H9 (cell line): Measurements from ENCODE around the gene C1orf105. TPM values are rescaled to one million over a fixed set of nuclear protein-coding genes. Genes with fewer than 3 reads are reported as not detected.

Source experiments
- DNase-seq: peaks from one replicate; pipeline ENCODE4 v3.0.0-alpha.2; 2017
- H2AFZ ChIP-seq: one replicate; pipeline ENCODE4 v1.6.1; 2013; ENCODE audit warnings: mild to moderate bottlenecking, low read length, control low read depth, moderate library complexity
- H2AK5ac ChIP-seq: 2 replicates; pipeline ENCODE4 v1.6.1; 2013; ENCODE audit warnings: low read length, control low read depth, mixed read lengths; ENCODE audit not compliant: insufficient read length
- H2BK120ac ChIP-seq: one replicate; pipeline ENCODE4 v1.6.1; 2013; ENCODE audit warnings: low read depth, mild to moderate bottlenecking, low read length, control low read depth, inconsistent platforms; ENCODE audit not compliant: poor library complexity, severe bottlenecking
- H2BK12ac ChIP-seq: 2 replicates; pipeline ENCODE4 v1.6.1; 2013; ENCODE audit warnings: low read length, control low read depth, mixed read lengths, low read depth; ENCODE audit not compliant: insufficient read length
- H2BK15ac ChIP-seq: 2 replicates; pipeline ENCODE4 v1.6.1; 2013; ENCODE audit warnings: low read depth, low read length, control low read depth
- H2BK20ac ChIP-seq: one replicate; pipeline ENCODE4 v1.6.1; 2013; ENCODE audit warnings: low read depth, mild to moderate bottlenecking, low read length, control low read depth, inconsistent platforms; ENCODE audit not compliant: poor library complexity, severe bottlenecking
- H2BK5ac ChIP-seq: 2 replicates; pipeline ENCODE4 v1.6.1; 2013; ENCODE audit warnings: low read length, control low read depth, mixed read lengths; ENCODE audit not compliant: insufficient read length
- H3K14ac ChIP-seq: 2 replicates; pipeline ENCODE4 v1.6.1; 2013; ENCODE audit warnings: low read length, control low read depth; ENCODE audit not compliant: insufficient read depth
- H3K18ac ChIP-seq: 2 replicates; pipeline ENCODE4 v1.6.1; 2013; ENCODE audit warnings: low read depth, mild to moderate bottlenecking, mixed read lengths, low read length, control low read depth; ENCODE audit not compliant: insufficient read length
- H3K23ac ChIP-seq: 2 replicates; pipeline ENCODE4 v1.6.1; 2013; ENCODE audit warnings: low read length, control low read depth, mixed read lengths, low read depth; ENCODE audit not compliant: insufficient read length
- H3K23me2 ChIP-seq: 2 replicates; pipeline ENCODE4 v1.6.1; 2013; ENCODE audit warnings: low read depth, mild to moderate bottlenecking, mixed read lengths, low read length, control low read depth; ENCODE audit not compliant: insufficient read length, poor library complexity, severe bottlenecking
- H3K27ac ChIP-seq: 2 replicates; pipeline ENCODE4 v1.5.1; 2013; ENCODE audit warnings: low read length, control low read depth, mixed read lengths, low read depth; ENCODE audit not compliant: insufficient read length
- H3K27me3 ChIP-seq: 2 replicates; pipeline ENCODE4 v1.6.1; 2013; ENCODE audit warnings: low read length, control low read depth, inconsistent platforms; ENCODE audit not compliant: insufficient read depth
- H3K4ac ChIP-seq: 2 replicates; pipeline ENCODE4 v1.6.1; 2013; ENCODE audit warnings: low read depth, mild to moderate bottlenecking, control low read depth, inconsistent platforms, low read length, moderate library complexity
- H3K4me1 ChIP-seq: 2 replicates; pipeline ENCODE4 v1.6.1; 2013; ENCODE audit warnings: low read length, control low read depth, inconsistent platforms; ENCODE audit not compliant: insufficient read depth
- H3K4me2 ChIP-seq: 2 replicates; pipeline ENCODE4 v1.6.1; 2013; ENCODE audit warnings: low read length, control low read depth, mixed read lengths; ENCODE audit not compliant: insufficient read length, insufficient read depth
- H3K56ac ChIP-seq: 2 replicates; pipeline ENCODE4 v1.6.1; 2013; ENCODE audit warnings: low read depth, mild to moderate bottlenecking, mixed read lengths, low read length, control low read depth; ENCODE audit not compliant: insufficient read length
- H3K79me1 ChIP-seq: 2 replicates; pipeline ENCODE4 v1.6.1; 2013; ENCODE audit warnings: low read depth, mild to moderate bottlenecking, moderate library complexity, low read length, control low read depth, inconsistent platforms; ENCODE audit not compliant: insufficient read depth, poor library complexity, severe bottlenecking
- H3K79me2 ChIP-seq: 2 replicates; pipeline ENCODE4 v1.6.1; 2013; ENCODE audit warnings: low read length, control low read depth, inconsistent platforms; ENCODE audit not compliant: insufficient read depth
- H3K9ac ChIP-seq: 2 replicates; pipeline ENCODE4 v1.6.1; 2013; ENCODE audit warnings: low read length, control low read depth, mixed read lengths; ENCODE audit not compliant: insufficient read length; ENCODE audit errors: extremely low read depth
- H3K9me3 ChIP-seq: one replicate; pipeline ENCODE4 v1.6.1; 2013; ENCODE audit warnings: low read depth, low read length, inconsistent platforms; ENCODE audit not compliant: control insufficient read depth
- H3T11ph ChIP-seq: one replicate; pipeline ENCODE4 v1.6.1; 2013; ENCODE audit warnings: mild to moderate bottlenecking, low read length, control low read depth, inconsistent platforms
- H4K20me1 ChIP-seq: one replicate; pipeline ENCODE4 v1.6.1; 2013; ENCODE audit not compliant: control insufficient read depth, insufficient read length, insufficient read depth
- H4K5ac ChIP-seq: 2 replicates; pipeline ENCODE4 v1.6.1; 2013; ENCODE audit warnings: low read depth, mild to moderate bottlenecking, mixed read lengths, low read length, control low read depth; ENCODE audit not compliant: insufficient read length
- H4K8ac ChIP-seq: replicated peaks from 2 replicates; pipeline ENCODE4 v1.6.1; 2013; ENCODE audit warnings: low read length, control low read depth, mixed read lengths, low read depth; ENCODE audit not compliant: insufficient read length
- H4K91ac ChIP-seq: 2 replicates; pipeline ENCODE4 v1.6.1; 2013; ENCODE audit warnings: low read depth, mild to moderate bottlenecking, moderate library complexity, mixed read lengths, low read length, control low read depth; ENCODE audit not compliant: insufficient read length
- H3K27ac Mint-ChIP-seq, 3 experiments: 2 replicates in 2 of 3; 3 replicates in 1 of 3; pipeline ENCODE4 v1.8.0; 2020 to 2021; ENCODE audit warnings: mixed read lengths in 3 of 3, mild to moderate bottlenecking in 1 of 3, moderate library complexity in 1 of 3
- H3K27me3 Mint-ChIP-seq: 2 replicates; pipeline ENCODE4 v1.8.0; 2021; ENCODE audit warnings: low read depth, mild to moderate bottlenecking, moderate library complexity, mixed read lengths
- H3K36me3 Mint-ChIP-seq, 3 experiments: 2 replicates in 2 of 3; 3 replicates in 1 of 3; pipeline ENCODE4 v1.8.0; 2020 to 2021; ENCODE audit warnings: low read depth in 3 of 3, mixed read lengths in 3 of 3; ENCODE audit not compliant: insufficient read depth in 1 of 3
- H3K4me1 Mint-ChIP-seq, 2 experiments: 2 replicates each; pipeline ENCODE4 v1.8.0; 2020; ENCODE audit warnings: mixed read lengths in 2 of 2
- H3K4me3 Mint-ChIP-seq, 2 experiments: 2 replicates in 1 of 2; 3 replicates in 1 of 2; pipeline ENCODE4 v1.8.0; 2020 to 2021; ENCODE audit warnings: mild to moderate bottlenecking in 2 of 2, mixed read lengths in 2 of 2, moderate library complexity in 1 of 2
- H3K9me3 Mint-ChIP-seq, 2 experiments: 2 replicates in 1 of 2; 3 replicates in 1 of 2; pipeline ENCODE4 v1.8.0; 2020; ENCODE audit warnings: mild to moderate bottlenecking in 2 of 2, mixed read lengths in 2 of 2, moderate library complexity in 1 of 2
- CTCF ChIP-seq: fragments of 200-600 bp; sonication (generic); conservative IDR thresholded peaks from 3 replicates; pipeline ENCODE4 v1.8.0; 2021; ENCODE audit warnings: antibody characterized with exemption, mild to moderate bottlenecking
- WGBS: extraction: QIAGEN DNeasy Blood & Tissue Kit; methylation state at CpG from one replicate; pipeline ENCODE4 v1.1.7; 2013; ENCODE audit warnings: missing lambda C conversion rate, low lambda C conversion rate, mixed read lengths; ENCODE audit not compliant: insufficient read length; ENCODE audit errors: extremely low coverage; 5-methylcytosine and 5-hydroxymethylcytosine counted together
- total RNA-seq: library from RNA; stranded (reverse); gene quantifications from 2 replicates; pipeline ENCODE4 v1.2.1, GENCODE V29; 2021

The C1orf105 gene
- total RNA-seq, 1 experiment from 2014 or later = not detected

DNA sequence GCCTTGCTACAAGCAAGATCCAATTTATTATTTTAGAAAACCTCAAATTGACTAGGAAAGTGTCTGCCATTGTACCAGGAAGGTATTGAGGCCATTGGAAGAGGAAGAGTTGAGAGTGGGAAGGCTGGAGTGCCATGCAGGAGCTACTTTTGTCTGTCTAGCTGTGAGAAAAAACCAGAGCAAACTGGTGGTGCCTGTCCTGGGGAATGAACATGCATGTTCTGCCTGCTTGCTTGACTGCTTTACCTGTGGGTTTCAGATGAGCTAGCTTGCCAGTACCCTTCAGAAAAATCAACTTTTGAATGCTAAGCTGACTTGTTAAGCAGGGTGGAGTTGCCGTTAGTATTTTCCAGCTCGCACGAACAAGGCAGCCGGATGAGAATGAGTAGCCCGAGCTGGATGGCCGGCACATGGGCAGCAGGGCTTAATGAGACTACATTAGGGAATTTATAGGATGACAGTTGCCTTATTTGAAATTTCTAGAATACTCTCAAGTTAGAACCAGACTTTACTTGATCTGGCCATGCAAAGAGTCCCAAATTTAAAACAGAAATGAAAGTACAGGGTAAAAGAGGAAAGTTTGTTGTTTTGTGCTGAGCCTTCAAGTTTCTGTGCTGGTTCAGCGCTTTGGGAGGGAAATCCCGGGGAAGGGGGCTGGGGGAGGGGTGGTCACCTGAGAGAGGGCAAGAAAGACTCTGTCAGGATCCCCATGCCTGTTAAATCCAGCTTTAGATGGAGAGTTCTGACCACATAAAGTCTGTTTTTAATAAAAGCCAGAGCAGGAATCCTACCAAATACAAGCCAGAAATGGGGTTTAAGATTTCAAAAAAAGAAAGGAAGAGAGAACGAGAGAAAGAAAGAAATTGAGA lies 29.6 kb upstream of the C1orf105 start:
- Histone ChIP-seq H2BK120ac (no peak overlapping the region), H3K9me3 (no peaks in the 10 kb centered on the region), H2BK20ac (no peak overlapping the region), H2BK5ac (no peak overlapping the region), H3K18ac (no peak overlapping the region), H2AFZ (no peak overlapping the region), H3K14ac (no peak overlapping the region), H3K56ac (no peak overlapping the region), H4K91ac (no peak overlapping the region), H4K20me1 (no peaks in the 10 kb centered on the region), H3K27ac (no peak overlapping the region), H4K8ac (no peak overlapping the region), H3K23me2 (no peaks in the 10 kb centered on the region), H3K4ac (no peak overlapping the region), H3K79me2 (no peaks in the 10 kb centered on the region), H4K5ac (no peak overlapping the region), H3T11ph (no peak overlapping the region), H3K9ac (no peak overlapping the region), H3K4me2 (no peak overlapping the region), H2AK5ac (no peak overlapping the region), H3K23ac (no peak overlapping the region), H3K27me3 (no peaks in the 10 kb centered on the region), H3K79me1 (no peaks in the 10 kb centered on the region), H2BK12ac (no peak overlapping the region), H2BK15ac (no peak overlapping the region), H3K4me1 (peaks cover 4% of the 10 kb centered on the region; the same call in 1 of the 2 replicates)
- TF ChIP-seq CTCF = no peak
- Mint-ChIP-seq H3K4me3 (no peak overlapping the region; a peak in 1 of 5 replicates), H3K36me3 (no peaks in the 10 kb centered on the region), H3K27ac (peak overlapping the region in 1 of 3 experiments; percentile 78; a peak in 2 of 7 replicates), H3K4me1 (peaks cover 34 to 39% of the 10 kb centered on the region in 2 experiments), H3K27me3 (no peaks in the 10 kb centered on the region), H3K9me3 (no peaks in the 10 kb centered on the region)
- WGBS = no CpG with 5 or more reads among the region's 9 CpGs
- DNase-seq = peak; percentile 37
